GM19035 (cell line): ENCODE data around the gene DNAJB9.
A peak's percentile ranks its signal among the peaks of the same experiment; 100 is the strongest.

ENCODE experiments used
- ATAC-seq: cut with Tn5 transposase; IDR thresholded peaks from one replicate; pipeline ENCODE4 v1.9.1; 2021; ENCODE audit not compliant: unreplicated experiment

Gene DNAJB9

GRCh38 chr7:108565987-108566386 lies 3.7 kb upstream of the DNAJB9 start:
- ATAC-seq, result no peak

- ATAC-seq, result no peak
These were observed 783 bp upstream of the DNAJB9 start for GRCh38 chr7:108568801-108569380.

- ATAC-seq, result peak; percentile 24
These were observed 577 bp downstream of the DNAJB9 start for GRCh38 chr7:108570146-108570755.

GRCh38 chr7:108572480-108572879 lies 2.8 kb downstream of the DNAJB9 start:
- ATAC-seq, result no peak

- ATAC-seq, result no peak
These were observed 5.5 kb downstream of the DNAJB9 start for GRCh38 chr7:108575156-108575555.

- no peak for ATAC-seq
These were observed 6.4 kb downstream of the DNAJB9 start for GRCh38 chr7:108576116-108576515.

GRCh38 chr7:108578937-108579336 lies 9.3 kb downstream of the DNAJB9 start:
- ATAC-seq, result no peak

- no peak for ATAC-seq
These were observed 10.6 kb downstream of the DNAJB9 start for GRCh38 chr7:108580298-108580697.

- no peak for ATAC-seq
These were observed 12.2 kb downstream of the DNAJB9 start for GRCh38 chr7:108581655-108582491.

GRCh38 chr7:108584211-108584610 lies 14.5 kb downstream of the DNAJB9 start:
- no peak for ATAC-seq

- ATAC-seq, result no peak
These were observed 16.2 kb downstream of the DNAJB9 start for GRCh38 chr7:108585843-108586242.

GRCh38 chr7:108586274-108586710 lies 16.6 kb downstream of the DNAJB9 start:
- no peak for ATAC-seq

GRCh38 chr7:108589199-108589598 lies 19.5 kb downstream of the DNAJB9 start:
- ATAC-seq, result no peak

GRCh38 chr7:108589874-108590273 lies 20.2 kb downstream of the DNAJB9 start:
- no peak for ATAC-seq

GRCh38 chr7:108590606-108591005 lies 20.9 kb downstream of the DNAJB9 start:
- ATAC-seq, result no peak

- no peak for ATAC-seq
These were observed 23.1 kb downstream of the DNAJB9 start for GRCh38 chr7:108592646-108593201.

GRCh38 chr7:108596560-108596959 lies 26.9 kb downstream of the DNAJB9 start:
- no peak for ATAC-seq

- no peak for ATAC-seq
These were observed 28.5 kb downstream of the DNAJB9 start for GRCh38 chr7:108598153-108598552.

- no peak for ATAC-seq
These were observed 29.4 kb downstream of the DNAJB9 start for GRCh38 chr7:108598914-108599580.

- ATAC-seq, result no peak
These were observed 30.7 kb downstream of the DNAJB9 start for GRCh38 chr7:108600399-108600798.

- ATAC-seq, result no peak
These were observed 34.1 kb downstream of the DNAJB9 start for GRCh38 chr7:108603656-108604306.
